Measurements from ENCODE around the gene PRDM5.

PRDM5 gene

GRCh38 chr4:120673696-120674095, 248.8 kb downstream of the PRDM5 start:
- TF ChIP-seq, protein P1, sequence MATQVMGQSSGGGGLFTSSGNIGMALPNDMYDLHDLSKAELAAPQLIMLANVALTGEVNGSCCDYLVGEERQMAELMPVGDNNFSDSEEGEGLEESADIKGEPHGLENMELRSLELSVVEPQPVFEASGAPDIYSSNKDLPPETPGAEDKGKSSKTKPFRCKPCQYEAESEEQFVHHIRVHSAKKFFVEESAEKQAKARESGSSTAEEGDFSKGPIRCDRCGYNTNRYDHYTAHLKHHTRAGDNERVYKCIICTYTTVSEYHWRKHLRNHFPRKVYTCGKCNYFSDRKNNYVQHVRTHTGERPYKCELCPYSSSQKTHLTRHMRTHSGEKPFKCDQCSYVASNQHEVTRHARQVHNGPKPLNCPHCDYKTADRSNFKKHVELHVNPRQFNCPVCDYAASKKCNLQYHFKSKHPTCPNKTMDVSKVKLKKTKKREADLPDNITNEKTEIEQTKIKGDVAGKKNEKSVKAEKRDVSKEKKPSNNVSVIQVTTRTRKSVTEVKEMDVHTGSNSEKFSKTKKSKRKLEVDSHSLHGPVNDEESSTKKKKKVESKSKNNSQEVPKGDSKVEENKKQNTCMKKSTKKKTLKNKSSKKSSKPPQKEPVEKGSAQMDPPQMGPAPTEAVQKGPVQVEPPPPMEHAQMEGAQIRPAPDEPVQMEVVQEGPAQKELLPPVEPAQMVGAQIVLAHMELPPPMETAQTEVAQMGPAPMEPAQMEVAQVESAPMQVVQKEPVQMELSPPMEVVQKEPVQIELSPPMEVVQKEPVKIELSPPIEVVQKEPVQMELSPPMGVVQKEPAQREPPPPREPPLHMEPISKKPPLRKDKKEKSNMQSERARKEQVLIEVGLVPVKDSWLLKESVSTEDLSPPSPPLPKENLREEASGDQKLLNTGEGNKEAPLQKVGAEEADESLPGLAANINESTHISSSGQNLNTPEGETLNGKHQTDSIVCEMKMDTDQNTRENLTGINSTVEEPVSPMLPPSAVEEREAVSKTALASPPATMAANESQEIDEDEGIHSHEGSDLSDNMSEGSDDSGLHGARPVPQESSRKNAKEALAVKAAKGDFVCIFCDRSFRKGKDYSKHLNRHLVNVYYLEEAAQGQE (IDR thresholded peaks at IDR 0.05; ENCODE audit: insufficient read depth in 1 of 2, low read depth in 2 of 2, low read length in 2 of 2): no peak
- TF ChIP-seq FOXP2 (optimal IDR thresholded peaks at IDR 0.05; ENCODE audit: borderline replicate concordance, extremely low read depth, extremely low read length, insufficient read depth) (no peak), POLR2AphosphoS5 (IDR thresholded peaks at IDR 0.05; ENCODE audit: low read depth, low read length) (no peak), TAF1 (IDR thresholded peaks at IDR 0.05; ENCODE audit: borderline replicate concordance, insufficient read depth, low read length) (no peak), SIN3A (IDR thresholded peaks at IDR 0.05; ENCODE audit: borderline replicate concordance, insufficient read depth, low read length) (no peak)

GRCh38 chr4:120672558-120673147, 249.9 kb downstream of the PRDM5 start:
- TF ChIP-seq SIN3A (IDR thresholded peaks at IDR 0.05; ENCODE audit: borderline replicate concordance, insufficient read depth, low read length): no peak
- TF ChIP-seq FOXP2 (optimal IDR thresholded peaks at IDR 0.05; ENCODE audit: borderline replicate concordance, extremely low read depth, extremely low read length, insufficient read depth): no peak
- no peak for TF ChIP-seq TAF1 (IDR thresholded peaks at IDR 0.05; ENCODE audit: borderline replicate concordance, insufficient read depth, low read length)
- TF ChIP-seq POLR2AphosphoS5 (IDR thresholded peaks at IDR 0.05; ENCODE audit: low read depth, low read length): no peak
- TF ChIP-seq, protein P1 (IDR thresholded peaks at IDR 0.05; ENCODE audit: insufficient read depth in 1 of 2, low read depth in 2 of 2, low read length in 2 of 2): no peak

DNA sequence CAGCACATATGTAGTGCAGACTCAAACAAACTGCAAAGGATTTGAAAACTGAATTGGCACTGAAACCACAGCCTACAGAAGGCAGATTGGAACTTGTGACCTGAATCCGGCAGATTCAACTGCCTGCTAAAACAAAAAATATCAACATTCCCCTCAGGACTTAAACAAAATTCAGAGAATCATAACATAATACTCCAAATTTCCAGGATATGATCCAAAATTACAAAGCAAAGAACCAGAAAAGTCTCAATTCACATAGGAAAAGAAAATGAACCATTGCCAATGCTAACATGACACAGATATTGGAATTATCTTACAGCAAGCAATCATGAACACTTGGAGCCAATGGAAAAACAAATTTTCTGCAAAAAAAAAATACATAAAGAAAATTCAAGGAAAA, 250.4 kb downstream of the PRDM5 start:
- TF ChIP-seq POLR2AphosphoS5 (IDR thresholded peaks at IDR 0.05; ENCODE audit: low read depth, low read length): no peak
- no peak for TF ChIP-seq SIN3A (IDR thresholded peaks at IDR 0.05; ENCODE audit: borderline replicate concordance, insufficient read depth, low read length)
- TF ChIP-seq FOXP2 (optimal IDR thresholded peaks at IDR 0.05; ENCODE audit: borderline replicate concordance, extremely low read depth, extremely low read length, insufficient read depth): no peak
- TF ChIP-seq TAF1 (IDR thresholded peaks at IDR 0.05; ENCODE audit: borderline replicate concordance, insufficient read depth, low read length): no peak
- TF ChIP-seq, protein P1 (IDR thresholded peaks at IDR 0.05; ENCODE audit: insufficient read depth in 1 of 2, low read depth in 2 of 2, low read length in 2 of 2): no peak

- TF ChIP-seq TAF1 (IDR thresholded peaks at IDR 0.05; ENCODE audit: borderline replicate concordance, insufficient read depth, low read length): no peak
- no peak for TF ChIP-seq FOXP2 (optimal IDR thresholded peaks at IDR 0.05; ENCODE audit: borderline replicate concordance, extremely low read depth, extremely low read length, insufficient read depth)
- TF ChIP-seq, protein P1 (IDR thresholded peaks at IDR 0.05; ENCODE audit: insufficient read depth in 1 of 2, low read depth in 2 of 2, low read length in 2 of 2): no peak
- TF ChIP-seq POLR2AphosphoS5 (IDR thresholded peaks at IDR 0.05; ENCODE audit: low read depth, low read length): no peak
- TF ChIP-seq SIN3A (IDR thresholded peaks at IDR 0.05; ENCODE audit: borderline replicate concordance, insufficient read depth, low read length): no peak
Measured at GRCh38 chr4:120671538-120671937, 251.0 kb downstream of the PRDM5 start.
